NCI-H446 treated with DMSO at 0.1 percent for 48 hours (cell line): ENCODE results near the gene ITGA11.

Experiments used
- DNase-seq: peaks from one replicate; lab custom pipeline; 2025; lab: John Stamatoyannopoulos, UW

The ITGA11 gene

GRCh38 chr15:68373028-68373427, 58.9 kb downstream of the ITGA11 start:
- no peak for DNase-seq

GRCh38 chr15:68372291-68372811, 59.6 kb downstream of the ITGA11 start:
- DNase-seq, result no peak

GRCh38 chr15:68371851-68372250, 60.1 kb downstream of the ITGA11 start:
- no peak for DNase-seq

GRCh38 chr15:68371160-68371559, 60.8 kb downstream of the ITGA11 start:
- no peak for DNase-seq

- no peak for DNase-seq
Observed at GRCh38 chr15:68370768-68371151, 61.2 kb downstream of the ITGA11 start.

DNA sequence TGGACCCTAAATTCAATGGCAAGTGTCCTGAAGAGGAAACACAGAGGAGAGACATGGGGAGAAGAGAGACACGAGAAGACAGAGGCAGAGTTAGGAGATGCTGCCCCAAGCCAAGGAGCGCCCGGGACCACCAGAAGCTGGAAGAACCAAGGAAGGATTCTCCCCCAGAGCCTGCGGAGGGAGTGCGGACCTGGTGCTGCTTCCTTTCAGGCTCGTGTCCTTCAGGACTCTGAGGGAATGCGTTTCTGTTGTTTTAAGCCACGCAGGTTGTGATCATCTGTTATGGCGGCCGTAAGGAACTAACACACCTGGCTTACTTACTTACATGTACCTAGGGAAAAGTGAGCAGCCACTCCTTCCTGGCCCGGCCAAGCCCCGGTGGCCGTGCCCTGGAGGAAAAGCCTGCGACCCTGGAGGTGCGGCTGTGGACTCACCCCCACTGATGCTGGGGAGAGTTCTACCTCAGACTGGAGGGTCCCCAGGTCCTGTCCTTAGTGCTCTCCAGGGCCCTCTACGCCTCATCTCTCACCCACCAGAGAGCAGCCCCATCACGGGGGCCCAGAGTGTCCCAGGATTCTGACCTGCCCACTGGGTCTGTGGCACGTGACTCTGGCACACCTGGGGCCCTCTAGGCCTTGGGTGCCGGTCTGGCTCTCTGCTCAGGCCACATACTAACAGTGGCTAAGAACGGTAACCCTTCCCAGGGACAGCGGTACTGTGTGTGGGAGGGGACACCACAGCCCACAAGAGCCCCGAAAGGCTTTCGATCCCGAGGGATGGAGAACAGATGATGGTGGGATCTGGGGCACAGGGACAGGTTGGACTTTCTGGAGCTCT, 61.8 kb downstream of the ITGA11 start:
- DNase-seq, result no peak

DNA sequence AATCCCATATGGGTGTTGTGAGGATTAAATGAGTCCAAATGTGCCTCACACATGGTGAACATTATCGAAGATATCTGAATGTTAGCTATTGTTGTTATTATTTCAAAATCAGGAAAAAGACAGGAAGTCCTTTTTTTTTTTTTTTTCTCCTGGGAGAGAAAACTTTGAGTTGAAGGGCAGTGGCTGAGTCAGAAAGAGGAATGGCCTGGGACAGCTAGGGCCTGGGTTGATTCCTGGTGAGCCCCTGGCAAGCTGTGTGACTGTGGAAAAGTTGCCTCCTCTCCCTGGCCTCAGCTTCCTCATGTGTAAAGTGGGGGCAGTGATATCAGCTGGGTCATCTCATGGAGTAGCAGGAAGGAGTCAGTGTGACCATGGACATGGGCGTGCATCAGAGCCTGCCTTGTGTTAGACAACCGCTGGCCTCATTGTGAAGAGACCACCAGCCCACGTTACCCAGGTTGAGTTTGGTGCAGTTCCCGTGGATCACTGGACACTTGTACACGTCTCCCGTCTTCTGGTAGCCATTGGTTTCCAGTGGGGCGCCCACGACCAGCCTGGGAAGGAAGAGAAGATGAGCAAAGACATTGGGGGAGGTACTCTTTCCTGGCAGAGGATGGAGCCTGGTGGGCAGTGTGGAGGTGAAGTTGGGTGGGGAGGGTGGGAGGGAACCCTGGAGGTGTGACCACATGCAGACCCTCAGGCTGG, 63.1 kb downstream of the ITGA11 start:
- DNase-seq, result no peak

GRCh38 chr15:68367992-68368391, 64.0 kb downstream of the ITGA11 start:
- DNase-seq, result no peak

GRCh38 chr15:68367226-68367625, 64.7 kb downstream of the ITGA11 start:
- no peak for DNase-seq

- DNase-seq, result no peak
Observed at GRCh38 chr15:68366314-68366713, 65.6 kb downstream of the ITGA11 start.

- DNase-seq, result no peak
Observed at GRCh38 chr15:68365770-68366169, 66.2 kb downstream of the ITGA11 start.

- no peak for DNase-seq
Observed at GRCh38 chr15:68365140-68365745, 66.7 kb downstream of the ITGA11 start.

DNA sequence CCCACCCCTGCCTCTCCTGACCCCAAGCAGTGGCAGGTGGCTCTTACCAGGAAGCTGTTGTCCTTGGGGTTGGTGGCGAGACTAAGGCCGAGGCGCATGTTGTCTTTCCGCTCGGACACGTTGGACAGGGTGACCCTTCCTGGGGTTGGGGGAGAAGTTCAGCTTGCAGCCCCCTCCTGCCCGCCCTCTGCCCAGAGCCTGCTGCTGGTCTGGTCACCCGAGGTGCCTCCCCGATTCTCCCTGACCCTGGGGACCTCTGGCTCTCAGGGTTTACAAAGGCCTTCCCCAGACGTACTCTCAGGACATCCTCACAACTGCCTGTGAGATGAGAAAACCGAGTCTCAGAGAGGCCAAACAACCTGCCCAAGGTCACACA, 67.3 kb downstream of the ITGA11 start:
- DNase-seq, result no peak

DNA sequence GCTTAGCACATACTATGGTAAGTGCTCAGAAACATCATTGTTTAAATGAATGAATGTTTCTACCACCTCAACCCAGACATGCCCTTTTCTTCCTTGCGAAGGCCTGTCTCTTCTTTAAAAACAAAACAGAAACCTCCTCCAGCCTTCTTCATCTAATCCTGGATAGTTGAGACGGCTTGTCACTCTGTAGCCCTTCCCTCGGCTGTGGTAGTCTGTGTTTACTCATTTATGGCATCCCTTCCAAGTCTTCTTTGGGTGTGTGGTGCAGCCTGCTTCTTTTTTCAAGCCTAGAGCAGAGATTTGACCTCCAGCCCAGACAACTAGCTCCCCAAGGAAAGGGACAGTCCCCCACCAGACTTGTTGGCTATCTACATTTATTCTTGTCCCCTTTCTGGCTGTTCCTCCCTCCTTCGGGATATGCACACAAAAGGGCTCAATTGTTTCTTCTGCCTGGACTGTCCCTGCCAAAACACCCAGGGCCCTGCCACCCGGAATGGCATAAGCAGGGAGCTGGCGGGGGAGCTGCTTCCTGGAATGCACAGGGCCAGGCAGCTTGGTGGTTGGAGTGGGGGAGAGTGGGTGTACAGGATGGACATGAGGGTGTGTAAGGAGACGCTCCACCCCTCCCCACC, 67.8 kb downstream of the ITGA11 start:
- DNase-seq, result no peak

DNA sequence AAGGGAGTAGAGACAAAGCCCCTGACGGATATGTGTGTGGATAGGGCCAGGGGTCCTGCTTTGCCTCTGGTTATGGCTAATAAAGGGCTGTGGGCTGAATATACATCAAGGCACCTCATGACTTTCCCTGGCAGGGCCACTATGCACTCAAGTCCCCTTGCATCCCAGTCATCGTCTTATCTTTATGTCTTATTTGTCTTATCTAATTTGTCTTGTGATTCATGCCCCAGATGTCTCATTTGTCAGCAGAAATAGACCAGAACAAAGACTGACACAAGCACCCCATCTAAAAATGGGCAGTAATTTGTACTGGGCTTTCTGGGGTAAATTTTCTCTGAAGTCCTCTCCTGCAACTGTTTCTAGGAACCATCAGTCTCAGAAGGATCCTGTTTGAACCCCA, 68.6 kb downstream of the ITGA11 start:
- no peak for DNase-seq

DNA sequence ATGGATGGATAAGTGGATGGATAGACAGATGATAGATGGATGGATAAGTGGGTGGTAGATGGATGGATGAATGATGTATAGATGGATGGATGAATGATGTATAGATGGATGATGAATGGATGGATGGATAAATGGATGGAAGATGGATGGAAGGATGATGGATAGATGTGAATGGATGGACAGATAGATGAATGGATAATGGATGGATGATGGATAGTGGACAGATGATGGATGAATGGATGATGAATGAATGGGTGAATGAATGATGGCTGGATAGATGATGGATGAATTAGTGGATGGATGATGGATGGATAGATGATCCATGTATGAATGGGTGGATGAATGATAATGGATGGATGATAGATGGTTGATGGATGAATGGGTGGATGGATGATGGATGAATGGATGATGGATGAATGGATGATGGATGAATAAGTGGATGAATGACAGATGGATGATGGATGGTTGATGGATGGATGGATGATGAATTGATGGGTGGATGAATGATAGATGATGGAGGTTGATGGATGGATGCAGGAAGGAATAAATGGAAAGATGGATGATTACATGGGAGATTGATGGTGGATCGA, 69.3 kb downstream of the ITGA11 start:
- DNase-seq, result no peak

GRCh38 chr15:68360721-68361120, 71.2 kb downstream of the ITGA11 start:
- no peak for DNase-seq

DNA sequence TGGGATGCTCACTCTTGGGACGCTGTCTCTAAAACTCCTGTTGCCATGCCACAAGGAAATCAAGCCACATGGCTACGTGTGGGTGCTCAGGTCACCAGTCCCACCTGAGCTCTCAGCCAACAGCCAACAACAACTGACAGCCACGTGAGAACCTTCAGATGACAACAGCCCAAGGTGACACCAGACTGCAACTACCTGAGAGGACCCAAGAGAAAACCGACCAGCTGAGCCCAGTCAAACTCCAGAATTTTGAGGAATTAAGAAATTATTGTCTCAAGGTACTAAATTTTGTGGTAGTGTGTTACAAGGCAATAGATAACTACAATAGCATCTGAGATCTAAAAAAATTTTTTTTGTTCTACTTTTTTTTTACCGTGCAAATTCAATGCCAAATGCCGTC, 75.2 kb downstream of the ITGA11 start:
- no peak for DNase-seq

DNA sequence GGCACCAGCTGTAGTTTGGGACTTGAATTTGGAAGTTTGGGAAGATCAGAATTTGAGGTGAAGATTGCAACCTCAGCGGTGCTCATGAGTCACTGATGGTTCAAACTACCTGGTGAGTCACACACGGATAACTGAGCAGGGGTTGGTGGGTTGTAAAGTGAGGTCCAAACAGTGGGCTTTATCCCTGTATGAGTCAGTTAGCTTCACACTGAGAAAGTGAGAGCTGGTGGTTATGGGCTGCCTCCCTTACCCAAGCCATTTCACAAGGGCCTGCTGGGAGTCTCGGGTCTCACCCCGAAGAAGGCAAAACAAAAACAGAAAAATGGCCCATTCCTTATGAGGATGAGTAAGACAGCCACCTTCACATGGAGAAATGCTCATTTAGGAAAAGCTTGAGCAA, 77.0 kb downstream of the ITGA11 start:
- no peak for DNase-seq

- DNase-seq, result no peak
Observed at GRCh38 chr15:68354268-68354667, 77.7 kb downstream of the ITGA11 start.

- DNase-seq, result no peak
Observed at GRCh38 chr15:68353421-68354135, 78.4 kb downstream of the ITGA11 start.
